GM12874 (cell line): ENCODE measurements around the gene ACSL6.

Source experiments
- CTCF ChIP-seq: IDR thresholded peaks from 2 replicates; pipeline ENCODE4 v1.5.1; 2011; ENCODE audit warnings: low read depth, mild to moderate bottlenecking, control low read depth, low read length, moderate library complexity; ENCODE audit not compliant: insufficient read depth

The ACSL6 gene

GRCh38 chr5:132019857-132020555 is 8.5 kb upstream of the ACSL6 start:
- no peak for TF ChIP-seq CTCF

- no peak for TF ChIP-seq CTCF
Observed at GRCh38 chr5:132019337-132019736, 7.9 kb upstream of the ACSL6 start.

GRCh38 chr5:132017738-132018625 is 6.5 kb upstream of the ACSL6 start:
- no peak for TF ChIP-seq CTCF

- TF ChIP-seq CTCF = no peak
Observed at GRCh38 chr5:132017316-132017715, 5.9 kb upstream of the ACSL6 start.

GRCh38 chr5:132016721-132017250 is 5.3 kb upstream of the ACSL6 start:
- no peak for TF ChIP-seq CTCF

GRCh38 chr5:132013711-132014110 is 2.3 kb upstream of the ACSL6 start:
- no peak for TF ChIP-seq CTCF

GRCh38 chr5:132013006-132013689 is 1.7 kb upstream of the ACSL6 start:
- no peak for TF ChIP-seq CTCF
